ENCODE measurements around the gene IGFL1. TPM values are rescaled to one million over a fixed set of nuclear protein-coding genes. Genes with fewer than 3 reads are reported as not detected.

Gene IGFL1
- total RNA-seq, 4 donors from 2014 or later, result not detected

DNA sequence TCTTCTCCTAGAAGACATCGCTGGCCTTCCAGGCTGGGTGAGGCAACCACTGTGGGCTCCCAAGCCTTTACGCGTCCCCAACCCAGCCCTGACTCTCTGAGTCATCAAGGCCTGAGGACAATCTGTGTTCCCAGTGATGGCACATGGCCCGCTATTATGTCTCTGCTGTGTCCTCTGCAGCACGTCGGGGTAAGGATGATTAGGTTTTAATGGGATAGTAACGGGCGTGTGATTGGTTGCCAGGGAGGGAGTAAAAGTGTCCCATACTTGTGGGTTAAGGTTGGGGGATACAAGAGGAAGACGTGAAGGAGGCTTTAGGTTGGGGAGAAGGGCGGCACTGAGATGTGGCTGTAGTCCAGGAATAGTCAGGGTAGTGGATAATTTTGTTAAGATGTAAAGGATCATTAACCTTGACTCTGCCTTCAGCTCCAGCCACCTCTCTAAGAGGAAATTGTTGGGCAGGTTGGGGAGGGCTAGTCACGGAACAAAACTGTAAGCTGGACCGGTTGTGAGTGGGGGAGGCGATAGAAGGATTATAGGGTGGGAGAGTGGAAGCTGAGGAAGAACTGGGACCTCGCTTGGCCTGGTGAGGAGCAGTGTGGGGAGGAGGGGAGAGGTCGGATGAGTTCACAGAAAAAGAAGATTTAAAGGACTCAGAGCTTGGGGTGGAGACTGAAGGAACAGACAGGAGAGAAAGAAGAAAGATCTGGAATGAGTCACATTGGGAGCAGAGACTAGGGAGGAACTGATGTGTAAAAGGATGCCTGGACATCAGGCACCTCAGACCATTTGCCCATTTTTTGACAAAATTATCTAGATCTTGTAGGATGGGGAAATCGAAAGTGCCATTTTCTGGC lies 27.9 kb upstream of the IGFL1 start:
- peak overlapping the region; percentile 75 for H3K27ac ChIP-seq
- DNase-seq (ENCODE audit: low spot score in 2 of 2), result no peak
- TF ChIP-seq POLR2A (IDR thresholded peaks at IDR 0.05) (no peak), EP300 (IDR thresholded peaks at IDR 0.05) (no peak), POLR2AphosphoS5 (IDR thresholded peaks at IDR 0.05) (peak in 1 of 3 donors; percentile 46)
- TF ChIP-seq, protein P1, sequence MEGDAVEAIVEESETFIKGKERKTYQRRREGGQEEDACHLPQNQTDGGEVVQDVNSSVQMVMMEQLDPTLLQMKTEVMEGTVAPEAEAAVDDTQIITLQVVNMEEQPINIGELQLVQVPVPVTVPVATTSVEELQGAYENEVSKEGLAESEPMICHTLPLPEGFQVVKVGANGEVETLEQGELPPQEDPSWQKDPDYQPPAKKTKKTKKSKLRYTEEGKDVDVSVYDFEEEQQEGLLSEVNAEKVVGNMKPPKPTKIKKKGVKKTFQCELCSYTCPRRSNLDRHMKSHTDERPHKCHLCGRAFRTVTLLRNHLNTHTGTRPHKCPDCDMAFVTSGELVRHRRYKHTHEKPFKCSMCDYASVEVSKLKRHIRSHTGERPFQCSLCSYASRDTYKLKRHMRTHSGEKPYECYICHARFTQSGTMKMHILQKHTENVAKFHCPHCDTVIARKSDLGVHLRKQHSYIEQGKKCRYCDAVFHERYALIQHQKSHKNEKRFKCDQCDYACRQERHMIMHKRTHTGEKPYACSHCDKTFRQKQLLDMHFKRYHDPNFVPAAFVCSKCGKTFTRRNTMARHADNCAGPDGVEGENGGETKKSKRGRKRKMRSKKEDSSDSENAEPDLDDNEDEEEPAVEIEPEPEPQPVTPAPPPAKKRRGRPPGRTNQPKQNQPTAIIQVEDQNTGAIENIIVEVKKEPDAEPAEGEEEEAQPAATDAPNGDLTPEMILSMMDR (IDR thresholded peaks at IDR 0.05), result no peak
- 55% methylated on average over 16 of the region's 16 CpGs for WGBS
- H3K36me3 ChIP-seq, result no peaks in the 10 kb centered on the region
- no peaks in the 10 kb centered on the region for H3K9me3 ChIP-seq
- peak overlapping the region; percentile 3 for H3K4me3 ChIP-seq
- peaks cover 33% of the 10 kb centered on the region for H3K4me1 ChIP-seq
- H3K27me3 ChIP-seq, result peaks cover 5% of the 10 kb centered on the region

DNA sequence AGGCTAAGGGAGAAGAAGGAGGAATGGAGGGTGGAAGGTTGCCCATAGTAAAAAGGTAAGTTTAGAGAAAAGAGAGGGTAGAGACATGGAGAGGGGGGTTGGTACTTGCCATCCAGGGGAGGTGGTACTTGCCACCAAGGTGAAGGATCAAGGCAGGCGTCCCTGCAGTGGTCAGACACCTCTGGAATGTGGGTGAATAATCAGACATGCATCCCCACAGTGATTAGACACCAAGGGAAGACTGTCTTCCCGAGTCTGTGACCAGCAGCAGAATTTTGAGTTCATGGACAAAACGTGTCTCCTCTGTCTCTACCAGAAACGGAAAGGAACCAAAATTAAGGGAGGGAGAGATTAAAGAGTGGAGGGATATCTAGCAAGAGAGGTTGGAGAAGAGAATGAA lies 27.1 kb upstream of the IGFL1 start:
- Histone ChIP-seq H3K4me3 (no peak overlapping the region), H3K27ac (no peak overlapping the region), H3K9me3 (no peaks in the 10 kb centered on the region), H3K27me3 (no peaks in the 10 kb centered on the region), H3K36me3 (no peaks in the 10 kb centered on the region), H3K4me1 (peaks cover 40% of the 10 kb centered on the region)
- no peak for TF ChIP-seq POLR2A (IDR thresholded peaks at IDR 0.05)
- TF ChIP-seq POLR2AphosphoS5 (IDR thresholded peaks at IDR 0.05), result no peak
- TF ChIP-seq, protein P1 (IDR thresholded peaks at IDR 0.05), result no peak
- no peak for TF ChIP-seq EP300 (IDR thresholded peaks at IDR 0.05)
- DNase-seq (ENCODE audit: low spot score in 2 of 2), result no peak
- 74% methylated on average over 4 of the region's 4 CpGs for WGBS

DNA sequence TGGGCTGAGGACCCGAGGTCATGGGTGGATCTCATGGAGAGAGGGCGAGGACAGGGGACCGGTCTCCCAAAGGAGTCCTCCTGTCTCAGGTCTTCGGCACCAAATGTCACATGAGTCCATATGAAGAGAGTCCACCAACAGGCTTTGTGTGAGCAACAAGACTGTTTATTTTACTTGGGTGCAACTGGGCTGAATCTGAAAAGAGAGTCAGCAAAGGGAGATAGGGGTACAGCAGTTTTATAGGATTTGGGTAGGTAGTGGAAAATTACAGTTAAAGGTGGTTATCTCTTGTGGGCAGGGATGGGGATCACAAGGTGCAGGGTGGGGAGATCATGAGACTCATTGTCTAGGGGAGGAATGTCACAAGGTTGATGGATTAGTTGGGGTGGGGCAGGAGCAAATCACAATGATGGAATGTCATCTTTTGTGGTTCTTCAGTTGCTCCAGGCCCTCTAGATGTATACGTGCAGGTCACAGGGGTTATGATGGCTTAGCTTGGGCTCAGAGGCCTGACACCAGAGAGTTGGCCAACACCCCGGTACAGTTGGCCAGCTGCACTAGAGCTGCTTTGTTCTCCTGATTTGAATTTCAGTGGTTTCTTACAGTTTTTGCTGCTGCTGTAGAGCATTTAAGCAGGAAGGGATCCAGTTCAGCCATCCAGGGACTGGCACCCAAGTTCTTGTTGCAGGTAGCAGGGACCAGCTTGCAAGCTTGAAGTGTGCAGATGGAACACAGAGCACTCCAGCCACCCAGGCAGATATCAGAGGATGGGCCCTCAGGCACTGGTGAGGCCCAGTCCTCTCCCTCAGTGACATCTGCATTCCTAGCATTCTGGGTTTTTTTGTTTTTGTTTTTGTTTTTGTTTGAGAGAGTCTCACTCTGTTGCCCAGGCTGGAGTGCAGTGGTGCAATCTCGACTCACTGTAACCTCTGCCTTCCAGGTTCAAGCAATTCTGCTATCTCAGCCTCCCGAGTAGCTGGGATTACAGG lies 26.4 kb upstream of the IGFL1 start:
- H3K4me1 ChIP-seq, result peaks cover 43% of the 10 kb centered on the region
- no peak for TF ChIP-seq POLR2AphosphoS5 (IDR thresholded peaks at IDR 0.05)
- no peak for DNase-seq (ENCODE audit: low spot score in 2 of 2)
- WGBS, result 92% methylated on average over 8 of the region's 8 CpGs
- no peak overlapping the region for H3K27ac ChIP-seq
- no peak overlapping the region for H3K4me3 ChIP-seq
- no peaks in the 10 kb centered on the region for H3K9me3 ChIP-seq
- H3K36me3 ChIP-seq, result no peaks in the 10 kb centered on the region
- no peaks in the 10 kb centered on the region for H3K27me3 ChIP-seq

DNA sequence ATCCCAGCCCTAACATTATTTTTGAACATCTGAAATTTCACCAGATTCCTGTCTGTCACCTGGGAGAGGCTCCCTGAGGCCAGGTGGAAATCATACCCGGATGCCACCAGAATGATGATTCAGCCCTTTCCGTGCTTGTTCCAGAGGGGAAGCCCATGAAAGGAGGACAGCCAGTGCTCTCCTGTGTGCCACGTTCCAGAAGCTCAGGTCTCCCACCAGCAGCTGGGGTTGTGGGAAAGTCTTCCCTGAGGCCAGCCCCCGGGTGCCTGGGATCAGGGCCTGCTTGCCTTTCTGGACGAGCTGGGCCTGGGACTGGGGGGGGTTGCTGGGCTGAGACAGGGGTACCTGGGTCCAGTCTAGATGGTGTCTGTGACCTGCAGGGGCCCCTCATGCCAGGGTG lies 25.5 kb upstream of the IGFL1 start:
- TF ChIP-seq, protein P1 (IDR thresholded peaks at IDR 0.05), result no peak
- TF ChIP-seq POLR2AphosphoS5 (IDR thresholded peaks at IDR 0.05), result no peak
- no peak for TF ChIP-seq EP300 (IDR thresholded peaks at IDR 0.05)
- TF ChIP-seq POLR2A (IDR thresholded peaks at IDR 0.05), result no peak
- WGBS, result 47% methylated on average over 4 of the region's 5 CpGs
- no peaks in the 10 kb centered on the region for H3K27me3 ChIP-seq
- no peaks in the 10 kb centered on the region for H3K9me3 ChIP-seq
- no peak overlapping the region for H3K27ac ChIP-seq
- H3K4me3 ChIP-seq, result no peak overlapping the region
- no peak for DNase-seq (ENCODE audit: low spot score in 2 of 2)
- no peaks in the 10 kb centered on the region for H3K36me3 ChIP-seq
- peaks cover 46% of the 10 kb centered on the region for H3K4me1 ChIP-seq

DNA sequence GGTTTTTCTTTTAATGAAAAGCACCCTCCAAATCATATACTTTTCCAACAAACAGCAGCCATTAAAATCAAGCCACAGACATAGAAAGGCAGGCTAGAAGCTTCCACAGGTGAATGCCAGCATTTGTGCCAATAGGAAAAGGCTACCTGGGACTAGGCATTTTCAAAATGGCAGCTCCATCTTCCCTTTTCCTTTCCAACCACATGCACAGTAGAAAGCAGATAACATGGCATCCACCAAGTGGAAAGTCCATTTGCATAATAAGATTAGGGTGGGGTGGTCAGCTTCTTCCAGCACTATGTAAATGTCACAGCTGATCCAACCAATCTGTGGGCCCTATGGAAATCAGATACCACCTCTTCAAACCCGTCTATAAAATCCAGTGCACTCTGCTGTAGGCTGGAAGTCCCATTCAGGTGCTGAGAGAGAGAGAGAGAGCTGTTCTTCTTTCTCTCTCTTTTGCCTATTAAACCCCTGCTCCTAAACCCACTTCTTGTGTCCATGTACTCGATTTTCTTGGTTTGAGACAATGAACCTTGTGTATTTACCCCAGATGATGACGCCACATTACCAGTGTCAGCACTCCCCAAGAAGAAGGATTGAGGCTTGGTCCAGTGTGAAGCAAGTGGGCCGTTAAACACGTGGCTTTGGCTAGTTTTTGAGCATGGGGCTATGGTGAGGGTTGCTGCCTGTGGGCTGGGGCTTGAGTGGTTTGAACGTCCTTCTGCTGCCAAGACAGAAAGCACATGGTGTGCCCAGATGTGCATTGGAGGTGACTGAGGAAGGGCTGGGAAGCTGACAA lies 24.2 kb upstream of the IGFL1 start:
- Histone ChIP-seq H3K4me1 (peaks cover 55% of the 10 kb centered on the region), H3K9me3 (no peaks in the 10 kb centered on the region), H3K27ac (peak overlapping the region; percentile 34), H3K4me3 (no peak overlapping the region), H3K27me3 (no peaks in the 10 kb centered on the region), H3K36me3 (no peaks in the 10 kb centered on the region)
- no peak for DNase-seq (ENCODE audit: low spot score in 2 of 2)
- WGBS, result 66% methylated on average over 6 of the region's 6 CpGs
- no peak for TF ChIP-seq EP300 (IDR thresholded peaks at IDR 0.05)
